ENCODE results near the gene ITGA3. TPM values are rescaled to one million over a fixed set of nuclear protein-coding genes. Genes with fewer than 3 reads are reported as not detected.

The ITGA3 gene
- total RNA-seq, 4 donors from 2014 or later: 145 to 246 (median 172) TPM

- Histone ChIP-seq H3K27ac (peak overlapping the region in 2 of 3 donors; percentile 6 to 51), H3K4me1 (peaks cover 8 to 55% of the 10 kb centered on the region in 2 donors), H3K27me3 (no peaks in the 10 kb centered on the region), H3K36me3 (no peaks in the 10 kb centered on the region), H3K4me3 (replicated peaks in 1 of 3) (no peak overlapping the region), H3K9me3 (no peaks in the 10 kb centered on the region)
- WGBS, 2 donors: 55 to 58% methylated on average over 9 of the region's 9 CpGs
- intact Hi-C loops (cut with DNase I): no loop called here
- TF ChIP-seq, protein P1, sequence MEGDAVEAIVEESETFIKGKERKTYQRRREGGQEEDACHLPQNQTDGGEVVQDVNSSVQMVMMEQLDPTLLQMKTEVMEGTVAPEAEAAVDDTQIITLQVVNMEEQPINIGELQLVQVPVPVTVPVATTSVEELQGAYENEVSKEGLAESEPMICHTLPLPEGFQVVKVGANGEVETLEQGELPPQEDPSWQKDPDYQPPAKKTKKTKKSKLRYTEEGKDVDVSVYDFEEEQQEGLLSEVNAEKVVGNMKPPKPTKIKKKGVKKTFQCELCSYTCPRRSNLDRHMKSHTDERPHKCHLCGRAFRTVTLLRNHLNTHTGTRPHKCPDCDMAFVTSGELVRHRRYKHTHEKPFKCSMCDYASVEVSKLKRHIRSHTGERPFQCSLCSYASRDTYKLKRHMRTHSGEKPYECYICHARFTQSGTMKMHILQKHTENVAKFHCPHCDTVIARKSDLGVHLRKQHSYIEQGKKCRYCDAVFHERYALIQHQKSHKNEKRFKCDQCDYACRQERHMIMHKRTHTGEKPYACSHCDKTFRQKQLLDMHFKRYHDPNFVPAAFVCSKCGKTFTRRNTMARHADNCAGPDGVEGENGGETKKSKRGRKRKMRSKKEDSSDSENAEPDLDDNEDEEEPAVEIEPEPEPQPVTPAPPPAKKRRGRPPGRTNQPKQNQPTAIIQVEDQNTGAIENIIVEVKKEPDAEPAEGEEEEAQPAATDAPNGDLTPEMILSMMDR (IDR thresholded peaks at IDR 0.05): no peak
- no peak for TF ChIP-seq POLR2A (IDR thresholded peaks at IDR 0.05)
- DNase-seq: peak; percentile 46 to 56
Measured at GRCh38 chr17:50047488-50048126, 8.3 kb upstream of the ITGA3 start.

GRCh38 chr17:50048146-50048720, 7.7 kb upstream of the ITGA3 start:
- Histone ChIP-seq H3K27me3 (no peaks in the 10 kb centered on the region), H3K9me3 (no peaks in the 10 kb centered on the region), H3K4me1 (peaks cover 8 to 61% of the 10 kb centered on the region in 2 donors), H3K4me3 (replicated peaks in 1 of 3) (no peak overlapping the region), H3K36me3 (no peaks in the 10 kb centered on the region), H3K27ac (no peak overlapping the region)
- WGBS, 2 donors: 89 to 94% methylated on average over 17 of the region's 17 CpGs
- intact Hi-C loops (cut with DNase I): no loop called here
- no peak for DNase-seq
- no peak for TF ChIP-seq POLR2A (IDR thresholded peaks at IDR 0.05)
- TF ChIP-seq, protein P1 (IDR thresholded peaks at IDR 0.05): no peak

GRCh38 chr17:50048988-50049387, 6.9 kb upstream of the ITGA3 start:
- Histone ChIP-seq H3K4me1 (peaks cover 8 to 59% of the 10 kb centered on the region in 2 donors), H3K27ac (no peak overlapping the region), H3K4me3 (replicated peaks in 1 of 3) (no peak overlapping the region), H3K9me3 (no peaks in the 10 kb centered on the region), H3K36me3 (no peaks in the 10 kb centered on the region), H3K27me3 (no peaks in the 10 kb centered on the region)
- no peak for TF ChIP-seq POLR2A (IDR thresholded peaks at IDR 0.05)
- TF ChIP-seq, protein P1 (IDR thresholded peaks at IDR 0.05): no peak
- intact Hi-C loops (cut with DNase I): no loop called here
- DNase-seq: no peak
- WGBS, 2 donors: 74 to 79% methylated on average over 4 of the region's 4 CpGs

- intact Hi-C loops (cut with DNase I): no loop called here
- Histone ChIP-seq H3K36me3 (no peaks in the 10 kb centered on the region), H3K9me3 (no peaks in the 10 kb centered on the region), H3K27me3 (no peaks in the 10 kb centered on the region), H3K4me3 (replicated peaks in 1 of 3) (no peak overlapping the region), H3K27ac (no peak overlapping the region), H3K4me1 (peaks cover 4 to 58% of the 10 kb centered on the region in 2 donors)
- DNase-seq: no peak
- 56 to 78% methylated on average over 3 of the region's 3 CpGs for WGBS, 2 donors
- TF ChIP-seq, protein P1 (IDR thresholded peaks at IDR 0.05): no peak
- TF ChIP-seq POLR2A (IDR thresholded peaks at IDR 0.05): no peak
Measured at GRCh38 chr17:50049636-50050035, 6.3 kb upstream of the ITGA3 start.

GRCh38 chr17:50050431-50051032, 5.4 kb upstream of the ITGA3 start:
- DNase-seq: no peak
- WGBS, 2 donors: 92 to 94% methylated on average over 12 of the region's 12 CpGs
- H3K27ac ChIP-seq: no peak overlapping the region
- peaks cover 6 to 52% of the 10 kb centered on the region in 2 donors for H3K4me1 ChIP-seq
- no peaks in the 10 kb centered on the region for H3K9me3 ChIP-seq
- no peak overlapping the region for H3K4me3 ChIP-seq (replicated peaks in 1 of 3)
- no peaks in the 10 kb centered on the region for H3K36me3 ChIP-seq
- TF ChIP-seq POLR2A (IDR thresholded peaks at IDR 0.05): no peak
- TF ChIP-seq, protein P1 (IDR thresholded peaks at IDR 0.05): no peak
- intact Hi-C loops (cut with DNase I): no loop called here
- no peaks in the 10 kb centered on the region for H3K27me3 ChIP-seq

Measured in thyroid gland (tissue), 4 donors.